GM20000 (cell line): ENCODE results near the gene BRINP3.
"Not testable (repeated sequence)": the region's sequence is repeated elsewhere in the genome, so short reads cannot be mapped to it uniquely, and the experiment has no call there.

Experiments
- DNase-seq: peaks from one replicate; pipeline ENCODE4 v3.0.0; 2012; ENCODE audit warnings: low spot score
- TF ChIP-seq, protein P1 (sequence below): IDR thresholded peaks from 2 replicates; pipeline ENCODE4 v1.5.1; 2012; ENCODE audit warnings: mild to moderate bottlenecking, control low read depth; ENCODE audit errors: extremely low read depth, missing control alignments

The BRINP3 gene

DNA sequence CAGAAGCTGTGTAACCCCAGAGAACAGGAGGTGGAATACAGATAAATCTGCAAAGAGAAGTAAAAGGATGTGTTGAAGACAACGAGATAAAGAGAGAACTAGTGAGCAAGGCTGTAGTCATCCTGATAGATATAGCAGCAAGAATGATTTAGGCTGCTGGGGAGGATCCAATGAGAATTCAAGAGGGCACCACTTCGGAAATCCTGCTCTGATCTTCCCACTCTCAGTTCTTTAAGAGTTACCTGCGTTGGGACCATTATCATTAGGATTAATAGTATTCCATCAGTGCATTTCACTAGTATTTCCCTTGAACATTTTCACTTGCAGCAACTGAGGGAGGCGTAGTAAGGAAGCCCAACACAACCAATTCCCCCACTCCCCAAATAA lies at the start of gene BRINP3:
Gene BRINP3, minus strand, starts transcription at position 103 of the 387 bp plus-strand sequence.
- TF ChIP-seq, protein P1, sequence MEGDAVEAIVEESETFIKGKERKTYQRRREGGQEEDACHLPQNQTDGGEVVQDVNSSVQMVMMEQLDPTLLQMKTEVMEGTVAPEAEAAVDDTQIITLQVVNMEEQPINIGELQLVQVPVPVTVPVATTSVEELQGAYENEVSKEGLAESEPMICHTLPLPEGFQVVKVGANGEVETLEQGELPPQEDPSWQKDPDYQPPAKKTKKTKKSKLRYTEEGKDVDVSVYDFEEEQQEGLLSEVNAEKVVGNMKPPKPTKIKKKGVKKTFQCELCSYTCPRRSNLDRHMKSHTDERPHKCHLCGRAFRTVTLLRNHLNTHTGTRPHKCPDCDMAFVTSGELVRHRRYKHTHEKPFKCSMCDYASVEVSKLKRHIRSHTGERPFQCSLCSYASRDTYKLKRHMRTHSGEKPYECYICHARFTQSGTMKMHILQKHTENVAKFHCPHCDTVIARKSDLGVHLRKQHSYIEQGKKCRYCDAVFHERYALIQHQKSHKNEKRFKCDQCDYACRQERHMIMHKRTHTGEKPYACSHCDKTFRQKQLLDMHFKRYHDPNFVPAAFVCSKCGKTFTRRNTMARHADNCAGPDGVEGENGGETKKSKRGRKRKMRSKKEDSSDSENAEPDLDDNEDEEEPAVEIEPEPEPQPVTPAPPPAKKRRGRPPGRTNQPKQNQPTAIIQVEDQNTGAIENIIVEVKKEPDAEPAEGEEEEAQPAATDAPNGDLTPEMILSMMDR, result no peak
- no peak for DNase-seq

DNA sequence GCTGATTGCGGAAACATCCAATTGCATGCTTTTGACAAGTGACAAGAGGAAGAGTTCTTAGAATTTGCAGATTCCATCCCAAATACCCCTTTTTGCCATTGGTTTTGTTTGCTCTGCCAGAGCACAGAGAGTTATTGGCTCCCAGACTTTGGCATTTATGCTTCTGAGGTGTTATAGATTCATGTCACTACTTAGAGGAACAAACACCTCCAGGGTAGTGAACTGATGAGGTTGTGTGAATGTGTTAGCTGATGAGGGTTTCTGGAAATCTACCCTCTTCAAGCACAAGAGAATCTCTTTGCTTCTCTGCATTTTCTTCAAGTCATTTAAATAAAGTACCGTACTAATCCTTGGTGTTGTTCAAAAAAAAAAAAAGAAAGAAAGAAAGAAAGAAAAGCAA lies 33.9 kb upstream of the BRINP3 start:
- DNase-seq, result no peak
- TF ChIP-seq, protein P1, result no peak

DNA sequence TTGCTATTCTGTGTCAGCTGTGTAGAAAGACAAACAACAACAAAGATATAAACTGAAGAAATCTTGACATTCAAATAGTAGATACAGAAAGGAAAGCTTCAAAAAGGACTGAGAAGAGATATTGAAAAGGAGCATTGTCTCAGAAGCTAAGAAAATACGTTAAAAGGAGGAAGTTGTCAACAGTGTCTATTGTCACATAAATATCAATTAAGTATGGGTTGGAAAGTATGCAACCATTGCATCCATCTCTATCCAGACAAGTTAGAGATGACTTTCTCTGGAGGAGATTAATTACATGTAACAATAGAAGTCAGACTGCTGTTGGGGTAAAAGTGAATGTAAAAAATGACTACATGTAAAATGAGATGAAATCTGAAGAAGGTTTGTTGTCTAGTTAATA lies 29.7 kb upstream of the BRINP3 start:
- no peak for DNase-seq
- TF ChIP-seq, protein P1, result no peak

DNA sequence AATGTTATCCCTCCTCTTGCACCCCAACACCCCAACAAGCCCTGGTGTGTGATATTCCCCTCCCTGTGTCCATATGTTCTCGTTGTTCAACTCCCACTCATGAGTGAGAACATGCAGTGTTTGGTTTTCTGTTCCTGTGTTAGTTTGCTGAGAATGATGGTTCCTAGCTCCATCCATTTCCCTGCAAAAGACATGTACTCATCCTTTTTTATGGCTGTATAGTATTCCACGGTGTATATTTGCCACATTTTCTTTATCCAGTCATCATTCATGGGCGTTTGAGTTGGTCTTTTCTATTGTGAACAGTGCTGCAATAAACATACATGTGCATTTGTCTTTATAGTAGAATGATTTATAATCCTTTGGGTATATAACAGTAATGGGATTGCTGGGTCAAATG lies 26.9 kb upstream of the BRINP3 start:
- DNase-seq, result not testable (repeated sequence)

DNA sequence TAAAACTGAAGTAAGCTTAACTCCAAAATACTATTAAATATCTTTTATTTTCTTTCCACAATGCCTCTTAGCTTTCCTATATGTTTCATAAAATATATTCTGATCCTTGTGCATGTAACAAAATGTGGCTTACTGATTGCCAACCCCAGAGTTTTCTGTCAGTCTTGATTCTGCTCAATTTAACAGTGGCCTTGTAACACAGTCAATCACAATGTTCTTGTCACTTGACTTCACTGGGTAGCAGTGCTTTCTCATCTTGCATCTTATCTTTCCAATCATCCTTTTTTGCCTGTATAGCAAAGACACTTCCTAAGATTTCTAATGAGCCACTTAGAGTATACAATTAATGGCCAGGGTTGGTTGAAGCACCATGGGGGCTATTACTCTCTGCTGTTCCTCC lies 19.9 kb upstream of the BRINP3 start:
- no peak for DNase-seq
- TF ChIP-seq, protein P1, result no peak

DNA sequence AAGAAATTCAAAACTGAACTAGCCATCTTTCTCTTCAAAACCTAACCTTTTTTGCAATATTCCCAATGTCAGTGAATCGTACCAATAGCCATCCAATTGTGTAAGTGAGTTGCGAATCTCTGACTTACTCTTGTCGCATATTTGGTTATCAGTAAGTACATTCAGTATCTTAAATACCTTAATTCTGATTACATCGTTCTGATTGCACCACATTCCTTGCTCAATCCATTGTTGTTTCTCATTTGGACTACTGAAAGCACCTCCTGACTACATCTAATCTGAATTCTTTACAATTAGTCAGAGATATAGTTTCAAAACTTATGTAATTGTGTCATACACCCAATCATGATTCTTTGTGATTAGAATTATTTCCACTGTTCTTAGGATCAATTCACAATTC lies 16.8 kb upstream of the BRINP3 start:
- TF ChIP-seq, protein P1, result no peak

DNA sequence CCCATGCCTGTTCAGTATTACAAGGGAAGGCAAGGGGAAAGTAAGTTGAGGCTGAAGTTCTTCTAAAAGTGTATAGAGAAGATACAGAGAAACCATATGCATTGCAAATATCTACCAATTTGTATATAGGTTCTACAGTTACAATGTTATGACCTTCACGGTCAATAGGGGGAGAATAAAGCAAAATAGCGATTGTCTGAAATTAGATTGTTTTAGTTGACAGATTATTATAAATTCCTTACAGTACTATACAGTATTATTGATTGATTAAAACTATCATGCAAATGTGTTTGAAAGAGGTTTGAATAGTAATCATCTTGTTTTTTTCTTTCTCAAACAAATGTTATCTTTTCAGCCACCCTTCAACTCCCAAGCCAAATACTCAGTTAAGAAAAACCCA lies 13.7 kb upstream of the BRINP3 start:
- TF ChIP-seq, protein P1, result no peak

More for the DNA sequence above, 16.8 kb upstream of the BRINP3 start:
- DNase-seq, result no peak

DNA sequence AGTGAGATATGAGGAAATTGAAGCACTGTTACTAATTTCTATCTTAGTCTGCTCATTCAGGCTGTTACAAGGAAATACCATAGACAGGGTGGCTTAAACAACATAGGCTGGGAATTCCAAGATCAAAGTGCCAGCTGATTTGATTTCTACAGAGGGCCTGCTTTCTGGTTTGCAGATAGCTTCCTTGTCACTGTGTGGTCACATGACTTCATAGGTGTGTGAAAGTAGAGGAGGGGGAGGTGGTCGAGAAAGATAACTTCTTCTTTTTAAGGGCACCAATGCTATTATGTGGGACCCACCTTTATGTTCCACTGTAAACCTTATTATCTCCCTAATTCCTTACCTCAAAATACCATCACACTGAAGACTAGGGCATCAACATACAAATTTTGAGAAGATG lies 6.4 kb upstream of the BRINP3 start:
- TF ChIP-seq, protein P1, result no peak
- no peak for DNase-seq

More for the DNA sequence above, 13.7 kb upstream of the BRINP3 start:
- no peak for DNase-seq
